GM18499 (cell line): ENCODE results near the gene FGFRL1.
"Not testable (repeated sequence)": the region's sequence is repeated elsewhere in the genome, so short reads cannot be mapped to it uniquely, and the experiment has no call there.

Experiments used
- ATAC-seq: cut with Tn5 transposase; IDR thresholded peaks from one replicate; pipeline ENCODE4 v1.9.1; 2021; ENCODE audit warnings: moderate number of reproducible peaks; ENCODE audit not compliant: insufficient read depth, unreplicated experiment

Gene FGFRL1

GRCh38 chr4:991451-992296, 19.8 kb upstream of the FGFRL1 start:
- no peak for ATAC-seq

- no peak for ATAC-seq
These were observed 18.9 kb upstream of the FGFRL1 start for GRCh38 chr4:992297-993110.

GRCh38 chr4:993111-994029, 18.1 kb upstream of the FGFRL1 start, which contains the start of gene SLC26A1:
SLC26A1 (minus strand) TSS chr4:993404; CDS start chr4:991703, 1,701 bp downstream.
- ATAC-seq: no peak

DNA sequence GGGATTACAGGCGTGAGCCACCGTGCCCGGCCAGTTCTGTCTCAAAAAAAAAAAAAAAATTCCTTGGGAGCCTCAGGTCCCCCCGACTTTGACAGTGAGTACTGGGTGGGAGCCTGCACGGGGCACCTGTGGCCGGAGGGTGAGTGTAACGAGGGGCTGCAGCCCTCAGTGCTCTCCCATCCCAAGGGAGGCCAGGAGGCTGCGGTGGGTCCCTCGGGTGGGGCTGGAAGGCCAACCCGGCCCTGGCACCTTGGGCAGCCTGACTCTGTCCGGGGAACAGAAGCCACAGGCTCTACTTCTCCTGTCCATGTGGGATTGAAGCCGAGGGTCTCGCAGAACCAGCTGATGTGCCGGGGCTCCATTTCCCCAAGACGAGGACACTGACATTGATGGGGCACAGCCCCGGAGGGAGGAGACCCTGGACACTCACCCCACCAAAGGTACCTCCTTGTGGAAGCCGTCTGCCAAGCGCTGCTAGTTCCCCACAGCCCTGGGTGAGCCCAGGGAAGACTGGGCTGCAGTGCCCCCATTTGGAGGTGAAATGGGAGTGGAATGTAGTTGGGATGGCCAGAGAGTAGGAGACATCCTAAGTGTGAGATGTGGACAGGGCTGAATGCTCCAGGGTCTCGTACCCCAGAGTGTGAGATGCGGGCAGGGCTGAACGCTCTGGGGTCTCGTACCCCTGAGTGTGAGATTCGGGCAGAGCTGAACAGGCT, 16.0 kb upstream of the FGFRL1 start:
- no peak for ATAC-seq

- ATAC-seq: no peak
These were observed 15.1 kb upstream of the FGFRL1 start for GRCh38 chr4:996030-996996.

DNA sequence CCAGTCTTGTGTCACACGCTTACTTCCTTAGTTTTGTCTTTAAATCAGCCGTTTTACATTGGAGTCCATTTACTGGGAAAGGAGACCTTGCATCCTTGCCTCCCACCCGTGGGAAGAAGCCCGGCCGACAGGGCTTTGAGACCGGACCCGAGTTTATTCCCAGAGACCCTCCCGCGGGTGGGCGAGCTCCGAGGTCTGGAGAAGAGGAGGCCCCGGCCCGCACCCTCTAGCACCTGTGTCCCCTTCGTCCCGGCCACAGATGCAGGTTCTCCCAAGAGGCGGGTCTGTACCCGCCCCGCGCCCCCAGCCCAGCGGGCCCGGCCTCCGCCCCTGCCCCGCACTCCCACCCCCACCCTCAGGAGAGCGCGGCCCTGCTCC, 14.4 kb upstream of the FGFRL1 start:
- ATAC-seq: no peak

DNA sequence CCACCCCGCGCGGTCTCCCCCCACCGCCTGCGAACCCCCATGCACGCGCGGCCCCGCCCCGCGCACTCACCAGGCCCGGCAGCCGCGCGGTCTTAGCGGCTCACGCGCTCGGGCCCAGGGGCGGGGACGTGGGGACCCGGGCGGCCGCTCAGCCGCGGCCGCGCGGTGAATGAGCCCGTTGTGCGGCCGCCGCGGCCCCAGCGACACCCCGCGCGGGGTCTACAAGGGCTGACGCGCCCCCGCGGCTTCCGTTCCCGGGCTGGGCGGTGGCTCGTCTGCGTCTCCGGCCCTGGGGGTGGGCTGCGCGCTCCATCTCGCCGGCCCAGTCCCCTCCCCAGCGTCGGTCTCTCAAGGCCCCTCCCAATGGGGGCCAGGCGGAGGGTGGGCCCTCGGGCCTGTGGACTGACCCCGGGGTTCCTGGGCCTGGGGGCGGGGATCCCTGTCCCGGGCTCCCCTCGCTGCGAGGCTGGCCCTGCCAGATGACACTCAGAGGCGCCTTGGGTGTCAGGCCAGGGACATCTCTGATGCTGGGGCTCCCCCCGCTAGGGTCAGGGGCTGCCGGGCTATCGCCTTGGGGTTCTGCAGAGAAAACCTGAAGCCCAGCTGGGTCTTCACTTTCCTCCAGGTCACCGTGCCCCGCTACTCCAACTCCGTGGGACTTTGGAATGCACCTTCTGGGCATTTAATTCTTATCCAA, 13.9 kb upstream of the FGFRL1 start:
- ATAC-seq: no peak

- ATAC-seq: no peak
These were observed 13.2 kb upstream of the FGFRL1 start for GRCh38 chr4:998096-998691.

DNA sequence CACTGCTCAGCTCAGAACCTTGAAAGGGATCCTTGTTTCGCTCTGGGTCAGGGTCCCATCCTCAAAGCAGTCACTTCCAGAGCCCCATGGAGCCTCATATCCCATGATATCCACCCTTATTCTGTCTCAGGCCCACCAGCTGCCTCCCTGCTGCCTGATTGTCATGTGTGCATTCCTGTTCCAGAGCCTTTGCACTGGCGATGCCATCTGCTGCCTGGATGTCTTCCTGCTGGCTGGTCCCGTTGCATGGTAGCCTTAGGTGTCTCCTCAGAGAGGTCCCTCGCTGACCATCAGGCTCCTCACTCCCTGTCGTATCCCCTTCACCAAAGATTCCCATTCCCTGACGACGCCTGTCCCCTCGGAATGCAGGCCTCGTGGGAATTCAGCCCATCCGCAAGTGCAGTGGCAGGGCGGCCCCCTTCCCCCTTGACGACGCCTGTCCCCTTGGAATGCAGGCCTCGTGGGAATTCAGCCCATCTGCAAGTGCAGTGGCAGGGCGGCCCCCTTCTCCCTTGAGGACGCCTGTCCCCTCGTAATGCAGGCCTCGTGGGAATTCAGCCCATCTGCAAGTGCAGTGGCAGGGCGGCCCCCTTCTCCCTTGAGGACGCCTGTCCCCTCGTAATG, 12.1 kb upstream of the FGFRL1 start:
- not testable (repeated sequence) for ATAC-seq

DNA sequence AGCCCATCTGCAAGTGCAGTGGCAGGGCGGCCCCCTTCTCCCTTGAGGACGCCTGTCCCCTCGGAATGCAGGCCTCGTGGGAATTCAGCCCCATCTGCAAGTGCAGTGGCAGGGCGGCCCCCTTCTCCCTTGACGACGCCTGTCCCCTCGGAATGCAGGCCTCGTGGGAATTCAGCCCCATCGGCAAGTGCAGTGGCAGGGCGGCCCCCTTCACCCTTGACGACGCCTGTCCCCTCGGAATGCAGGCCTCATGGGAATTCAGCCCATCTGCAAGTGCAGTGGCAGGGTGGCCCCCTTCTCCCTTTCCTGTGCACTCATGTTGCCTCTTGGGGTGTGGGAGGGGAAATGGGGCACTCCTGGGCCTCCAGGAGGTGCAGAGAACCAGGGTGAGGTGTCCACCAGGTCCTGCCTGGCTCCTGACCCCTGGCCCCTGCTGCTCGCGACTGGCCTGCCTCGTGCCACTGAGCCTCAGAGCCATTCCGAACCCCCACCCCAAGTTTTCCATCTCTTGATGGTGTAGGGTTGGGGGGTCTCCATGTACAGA, 11.5 kb upstream of the FGFRL1 start:
- no peak for ATAC-seq

- no peak for ATAC-seq
These were observed 10.7 kb upstream of the FGFRL1 start for GRCh38 chr4:1000686-1001260.

DNA sequence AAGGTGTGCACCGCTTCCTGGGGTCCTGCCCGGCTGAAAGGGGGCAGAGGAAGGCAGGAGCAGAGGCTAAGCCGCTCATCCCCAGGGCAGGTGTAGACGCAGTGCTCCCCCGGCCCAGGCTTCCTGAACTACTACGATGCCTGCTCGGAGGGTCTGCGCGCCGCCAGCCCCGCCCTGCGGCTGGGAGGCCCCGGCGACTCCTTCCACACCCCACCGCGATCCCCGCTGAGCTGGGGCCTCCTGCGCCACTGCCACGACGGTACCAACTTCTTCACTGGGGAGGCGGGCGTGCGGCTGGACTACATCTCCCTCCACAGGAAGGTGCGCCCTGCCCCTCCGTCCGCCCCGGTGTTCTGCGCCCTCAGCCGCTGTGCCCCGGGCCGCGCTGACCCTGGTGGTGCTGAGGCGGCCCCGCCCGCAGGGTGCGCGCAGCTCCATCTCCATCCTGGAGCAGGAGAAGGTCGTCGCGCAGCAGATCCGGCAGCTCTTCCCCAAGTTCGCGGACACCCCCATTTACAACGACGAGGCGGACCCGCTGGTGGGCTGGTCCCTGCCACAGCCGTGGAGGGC, 9.8 kb upstream of the FGFRL1 start:
- no peak for ATAC-seq

DNA sequence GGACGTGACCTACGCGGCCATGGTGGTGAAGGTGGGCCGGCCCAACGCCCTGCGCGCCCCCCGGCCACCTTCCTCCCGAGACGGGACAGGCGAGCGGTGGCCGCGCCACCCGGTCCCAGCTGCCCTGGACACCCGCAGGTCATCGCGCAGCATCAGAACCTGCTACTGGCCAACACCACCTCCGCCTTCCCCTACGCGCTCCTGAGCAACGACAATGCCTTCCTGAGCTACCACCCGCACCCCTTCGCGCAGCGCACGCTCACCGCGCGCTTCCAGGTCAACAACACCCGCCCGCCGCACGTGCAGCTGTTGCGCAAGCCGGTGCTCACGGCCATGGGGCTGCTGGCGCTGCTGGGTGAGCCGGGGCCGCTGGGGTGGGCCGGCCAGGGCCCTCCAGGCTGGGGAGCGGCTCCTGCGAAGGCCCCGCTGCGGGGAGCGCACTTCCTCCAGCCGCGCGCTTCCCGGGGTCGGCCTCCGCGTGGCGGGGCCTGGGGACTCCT, 9.2 kb upstream of the FGFRL1 start:
- ATAC-seq: no peak

DNA sequence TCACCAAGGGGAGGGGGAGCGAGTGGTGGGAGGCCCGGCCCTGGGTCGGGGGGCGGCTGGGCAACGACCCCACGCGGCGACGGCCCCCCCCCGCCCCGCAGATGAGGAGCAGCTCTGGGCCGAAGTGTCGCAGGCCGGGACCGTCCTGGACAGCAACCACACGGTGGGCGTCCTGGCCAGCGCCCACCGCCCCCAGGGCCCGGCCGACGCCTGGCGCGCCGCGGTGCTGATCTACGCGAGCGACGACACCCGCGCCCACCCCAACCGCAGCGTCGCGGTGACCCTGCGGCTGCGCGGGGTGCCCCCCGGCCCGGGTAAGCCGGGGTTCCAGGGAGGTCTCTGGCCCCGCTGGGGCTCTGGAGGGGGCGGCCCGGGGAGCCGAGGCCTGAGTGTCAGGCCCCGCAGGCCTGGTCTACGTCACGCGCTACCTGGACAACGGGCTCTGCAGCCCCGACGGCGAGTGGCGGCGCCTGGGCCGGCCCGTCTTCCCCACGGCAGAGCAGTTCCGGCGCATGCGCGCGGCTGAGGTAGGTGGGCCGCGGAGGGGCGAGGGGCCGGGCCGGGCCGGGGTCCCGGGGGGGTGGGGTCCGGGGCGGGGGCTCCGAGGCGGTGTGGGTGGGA, 8.7 kb upstream of the FGFRL1 start:
- ATAC-seq: no peak

GRCh38 chr4:1003271-1004070, 8.0 kb upstream of the FGFRL1 start:
- ATAC-seq: no peak
